Breast epithelium (tissue), 4 donors: ENCODE data around the gene ATXN1L. TPM values are rescaled to one million over a fixed set of nuclear protein-coding genes. Genes with fewer than 3 reads are reported as not detected.

Source experiments
- DNase-seq, 2 donors: peaks; one replicate each; pipeline ENCODE4 v3.0.0-alpha.2; 2019; ENCODE audit warnings: low spot score in 2 of 2
- H3K27ac ChIP-seq, 2 donors: fragments of 200-600 bp; sonication (generic) in 1 of 2; one replicate each; pipeline ENCODE4 v1.5.1; 2016 to 2019; ENCODE audit warnings: mild to moderate bottlenecking in 1 of 2
- H3K27me3 ChIP-seq, 2 donors: fragments of 200-600 bp; sonication (generic) in 1 of 2; one replicate each; pipeline versions ENCODE4 v1.5.1 to v1.6.0; 2017 to 2019; ENCODE audit warnings: control low read depth in 1 of 2, mild to moderate bottlenecking in 1 of 2
- H3K36me3 ChIP-seq: fragments of 200-600 bp; one replicate; pipeline ENCODE4 v1.5.1; 2019
- H3K4me1 ChIP-seq, 2 donors: fragments of 200-600 bp; sonication (generic); one replicate each; pipeline ENCODE4 v1.5.1; 2016 to 2019; ENCODE audit warnings: control low read depth in 1 of 2
- H3K4me3 ChIP-seq, 3 donors: fragments of 200-600 bp; sonication (generic); 1 replicate in 2 of 3; 2 replicates in 1 of 3; pipeline ENCODE4 v1.5.1; 2016 to 2019; ENCODE audit warnings: mild to moderate bottlenecking in 3 of 3, moderate library complexity in 2 of 3
- H3K9me3 ChIP-seq, 2 donors: fragments of 200-600 bp; sonication (generic) in 1 of 2; one replicate each; pipeline ENCODE4 v1.5.1; 2016 to 2019; ENCODE audit warnings: control low read depth in 1 of 2
- POLR2A ChIP-seq: fragments of 450-650 bp; IDR thresholded peaks from one replicate; pipeline ENCODE4 v1.6.1; 2016; ENCODE audit warnings: antibody characterized with exemption, mild to moderate bottlenecking, moderate library complexity
- POLR2AphosphoS5 ChIP-seq, 3 donors: sonication (generic); formaldehyde crosslinking; IDR thresholded peaks; one replicate each; pipeline ENCODE4 v1.6.1; 2017; ENCODE audit warnings: antibody characterized with exemption in 3 of 3
- intact Hi-C: fragments of 100-400 bp; cut with DNase I; formaldehyde crosslinking; loops from one replicate; pipeline ENCODE4 v1.15.1; 2023; ENCODE audit warnings: low total_unique reads
- total RNA-seq, 3 donors: library from RNA; depleted of rRNA; stranded (reverse); fragments of >200 nt; gene quantifications; one replicate each; pipeline ENCODE4 v1.1.0, GENCODE V29; 2016
- TF ChIP-seq, protein P1 (sequence below), 3 donors: fragments of 450-650 bp; IDR thresholded peaks; one replicate each; pipeline ENCODE4 v1.5.1; 2016 to 2017; ENCODE audit warnings: antibody characterized with exemption in 3 of 3, mild to moderate bottlenecking in 3 of 3, moderate library complexity in 3 of 3

ATXN1L gene
- total RNA-seq, 3 donors from 2014 or later = 19.3 to 41.1 (median 28.0) TPM

GRCh38 chr16:71878911-71879310, 33.1 kb downstream of the ATXN1L start:
- H3K27ac ChIP-seq = no peak overlapping the region
- no peaks in the 10 kb centered on the region for H3K36me3 ChIP-seq
- intact Hi-C loops = no loop called here
- no peaks in the 10 kb centered on the region for H3K27me3 ChIP-seq
- TF ChIP-seq POLR2A (no peak), POLR2AphosphoS5 (IDR thresholded peaks at IDR 0.05) (no peak)
- TF ChIP-seq, protein P1, sequence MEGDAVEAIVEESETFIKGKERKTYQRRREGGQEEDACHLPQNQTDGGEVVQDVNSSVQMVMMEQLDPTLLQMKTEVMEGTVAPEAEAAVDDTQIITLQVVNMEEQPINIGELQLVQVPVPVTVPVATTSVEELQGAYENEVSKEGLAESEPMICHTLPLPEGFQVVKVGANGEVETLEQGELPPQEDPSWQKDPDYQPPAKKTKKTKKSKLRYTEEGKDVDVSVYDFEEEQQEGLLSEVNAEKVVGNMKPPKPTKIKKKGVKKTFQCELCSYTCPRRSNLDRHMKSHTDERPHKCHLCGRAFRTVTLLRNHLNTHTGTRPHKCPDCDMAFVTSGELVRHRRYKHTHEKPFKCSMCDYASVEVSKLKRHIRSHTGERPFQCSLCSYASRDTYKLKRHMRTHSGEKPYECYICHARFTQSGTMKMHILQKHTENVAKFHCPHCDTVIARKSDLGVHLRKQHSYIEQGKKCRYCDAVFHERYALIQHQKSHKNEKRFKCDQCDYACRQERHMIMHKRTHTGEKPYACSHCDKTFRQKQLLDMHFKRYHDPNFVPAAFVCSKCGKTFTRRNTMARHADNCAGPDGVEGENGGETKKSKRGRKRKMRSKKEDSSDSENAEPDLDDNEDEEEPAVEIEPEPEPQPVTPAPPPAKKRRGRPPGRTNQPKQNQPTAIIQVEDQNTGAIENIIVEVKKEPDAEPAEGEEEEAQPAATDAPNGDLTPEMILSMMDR (IDR thresholded peaks at IDR 0.05) = no peak
- peaks cover 0 to 8% of the 10 kb centered on the region in 2 donors for H3K4me1 ChIP-seq
- DNase-seq = no peak
- no peak overlapping the region for H3K4me3 ChIP-seq
- H3K9me3 ChIP-seq = no peaks in the 10 kb centered on the region

DNA sequence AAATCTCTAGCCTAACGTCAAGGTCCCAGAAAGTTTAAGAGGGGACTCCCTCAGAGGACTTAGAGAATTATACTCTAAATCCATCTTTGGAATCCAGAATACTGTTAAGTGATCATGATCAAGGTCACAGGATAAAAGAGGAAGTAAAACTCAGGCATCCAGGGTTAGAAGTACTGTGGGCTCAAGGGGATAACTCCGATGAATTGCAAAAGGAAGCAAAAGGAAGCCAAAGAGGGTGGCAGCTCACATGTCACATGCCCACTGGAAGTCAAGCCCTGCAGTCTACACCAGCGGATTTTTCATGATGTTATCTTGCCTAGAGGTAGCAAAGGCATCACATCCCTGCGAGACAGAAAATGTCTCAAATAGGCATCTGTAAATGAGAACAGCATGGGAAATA, 34.4 kb downstream of the ATXN1L start:
- Histone ChIP-seq H3K36me3 (no peaks in the 10 kb centered on the region), H3K4me1 (peaks cover 0 to 8% of the 10 kb centered on the region in 2 donors), H3K4me3 (no peak overlapping the region), H3K27me3 (no peaks in the 10 kb centered on the region), H3K27ac (no peak overlapping the region), H3K9me3 (no peaks in the 10 kb centered on the region)
- no peak for DNase-seq
- TF ChIP-seq POLR2A (no peak), POLR2AphosphoS5 (IDR thresholded peaks at IDR 0.05) (no peak)
- TF ChIP-seq, protein P1 (IDR thresholded peaks at IDR 0.05) = no peak
- intact Hi-C loops = no loop called here

DNA sequence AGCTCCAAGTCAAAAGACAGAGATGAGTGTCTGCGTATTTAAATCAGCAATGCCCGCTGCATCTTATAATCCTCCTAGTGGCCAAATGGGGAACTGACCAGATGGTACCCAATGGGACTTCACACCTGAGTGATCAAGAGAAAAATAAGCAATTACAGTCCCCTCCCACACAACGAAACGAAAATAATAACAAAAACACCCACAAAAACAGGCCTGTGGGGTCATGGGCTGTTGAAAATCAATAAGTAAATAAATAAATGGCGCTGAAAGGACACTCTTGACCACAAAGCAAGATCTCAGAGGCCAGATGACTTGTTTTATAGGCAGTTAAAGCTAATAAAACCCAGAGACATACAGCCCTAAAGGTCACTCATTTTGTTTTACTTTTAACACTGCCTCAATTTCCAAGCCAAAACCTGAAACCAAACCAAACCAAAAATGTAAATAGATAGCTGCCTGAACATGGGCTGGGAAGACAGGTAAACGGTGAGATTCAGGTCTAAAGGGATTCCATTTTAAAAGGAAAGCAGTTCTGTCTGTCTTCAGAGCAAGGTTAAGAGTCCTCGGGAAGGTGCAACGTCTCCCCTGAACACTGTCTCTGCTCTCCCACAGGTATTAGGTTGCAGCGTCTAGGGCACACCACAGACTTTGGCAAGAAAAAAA, 36.9 kb downstream of the ATXN1L start:
- Histone ChIP-seq H3K27ac (peak overlapping the region; percentile 93 to 97), H3K9me3 (no peaks in the 10 kb centered on the region), H3K4me1 (peaks cover 0 to 8% of the 10 kb centered on the region in 2 donors), H3K27me3 (no peaks in the 10 kb centered on the region), H3K4me3 (peak overlapping the region; percentile 88 to 98 (median 94)), H3K36me3 (no peaks in the 10 kb centered on the region)
- TF ChIP-seq POLR2AphosphoS5 (IDR thresholded peaks at IDR 0.05) (no peak), POLR2A (no peak)
- TF ChIP-seq, protein P1 (IDR thresholded peaks at IDR 0.05) = peak; percentile 79 to 96 (median 91)
- peak in 1 of 2 donors; percentile 72 for DNase-seq
- intact Hi-C loops = no loop called here

- Histone ChIP-seq H3K27ac (peak overlapping the region; percentile 93 to 97), H3K9me3 (no peaks in the 10 kb centered on the region), H3K36me3 (no peaks in the 10 kb centered on the region), H3K4me3 (peak overlapping the region; percentile 88 to 98 (median 94)), H3K4me1 (peaks cover 0 to 8% of the 10 kb centered on the region in 2 donors), H3K27me3 (no peaks in the 10 kb centered on the region)
- TF ChIP-seq POLR2AphosphoS5 (IDR thresholded peaks at IDR 0.05) (no peak), POLR2A (no peak)
- TF ChIP-seq, protein P1 (IDR thresholded peaks at IDR 0.05) = no peak
- DNase-seq = no peak
- intact Hi-C loops = no loop called here
These were observed 37.5 kb downstream of the ATXN1L start for GRCh38 chr16:71883168-71883848.
